HepG2 (cell line): ENCODE results near the gene ELAPOR1. TPM values are rescaled to one million over a fixed set of nuclear protein-coding genes. Genes with fewer than 3 reads are reported as not detected.

ENCODE experiments used
- ATRX ChIP-seq: sonication (generic); formaldehyde crosslinking; IDR thresholded peaks from 2 replicates; pipeline ENCODE4 v1.4.0; 2020; ENCODE audit warnings: missing genetic modification reagents, borderline replicate concordance
- BORCS8-MEF2B ChIP-seq: sonication (generic); formaldehyde crosslinking; IDR thresholded peaks from 2 replicates; pipeline ENCODE4 v1.8.0; 2022; ENCODE audit warnings: mild to moderate bottlenecking, missing genetic modification reagents
- EHMT2 ChIP-seq: fragments of 200-600 bp; sonication (generic); IDR thresholded peaks from 2 replicates; pipeline ENCODE4 v1.7.0; 2017; ENCODE audit warnings: antibody characterized with exemption, low read depth, low read length, borderline replicate concordance
- GATAD2A ChIP-seq: IDR thresholded peaks from 2 replicates; pipeline ENCODE4 v1.6.1; 2016
- HOXA3 ChIP-seq: sonication (generic); formaldehyde crosslinking; IDR thresholded peaks from 2 replicates; pipeline ENCODE4 v1.5.0; 2020; ENCODE audit warnings: missing genetic modification reagents
- KDM5B ChIP-seq: sonication (generic); formaldehyde crosslinking; IDR thresholded peaks from 2 replicates; pipeline ENCODE4 v1.4.0; 2020; ENCODE audit warnings: missing genetic modification reagents, mild to moderate bottlenecking, borderline replicate concordance
- MAFG ChIP-seq: sonication (generic); formaldehyde crosslinking; IDR thresholded peaks from 2 replicates; pipeline ENCODE4 v1.5.1; 2020; ENCODE audit warnings: mild to moderate bottlenecking, missing genetic modification reagents
- MIER2 ChIP-seq: IDR thresholded peaks from 2 replicates; pipeline ENCODE4 v1.6.1; 2016; ENCODE audit warnings: missing biosample characterization, missing genetic modification reagents
- MLLT10 ChIP-seq: sonication (generic); formaldehyde crosslinking; IDR thresholded peaks from 2 replicates; pipeline ENCODE4 v1.4.0; 2020; ENCODE audit warnings: missing genetic modification reagents
- ZFP36 ChIP-seq: fragments of 150-350 bp; IDR thresholded peaks from 2 replicates; pipeline ENCODE4 v1.6.1; 2018; ENCODE audit warnings: borderline replicate concordance, low read length, low read depth; ENCODE audit not compliant: partially characterized antibody
- ZKSCAN8 ChIP-seq: IDR thresholded peaks from 2 replicates; pipeline ENCODE4 v1.6.1; 2016; ENCODE audit warnings: borderline replicate concordance, missing genetic modification reagents, missing compliant biosample characterization
- ZNF629 ChIP-seq: sonication (generic); formaldehyde crosslinking; conservative IDR thresholded peaks from 2 replicates; pipeline ENCODE4 v1.5.0; 2020; ENCODE audit warnings: missing genetic modification reagents
- ZNF768 ChIP-seq: sonication (generic); formaldehyde crosslinking; IDR thresholded peaks from 2 replicates; pipeline ENCODE4 v1.4.0; 2020; ENCODE audit warnings: missing genetic modification reagents
- ZNF841 ChIP-seq: sonication (generic); formaldehyde crosslinking; IDR thresholded peaks from 2 replicates; pipeline ENCODE4 v1.8.1; 2023; ENCODE audit warnings: missing genetic modification reagents, borderline replicate concordance
- polyA plus RNA-seq, 8 experiments: library from polyadenylated mRNA; depleted of rRNA in 3 of 8; stranded (reverse) in 7 of 8; unstranded in 1 of 8; fragments of >200 nt; fragmentation: Illumina TruSeq in 4 of 8; extraction: Trizol in 4 of 8; gene quantifications; 2 replicates each; pipeline versions ENCODE4 v1.2.1 to v1.2.3, GENCODE V29; 2011 to 2016; ENCODE audit warnings: low read depth in 4 of 8, missing spikeins in 1 of 8, mixed read lengths in 1 of 8; ENCODE audit not compliant: insufficient read depth in 1 of 8
- total RNA-seq, 5 experiments: library from RNA; depleted of rRNA; stranded (reverse); fragments of >200 nt; fragmentation: Illumina TruSeq; extraction: Trizol; gene quantifications; 2 replicates each; pipeline ENCODE4 v1.2.3, GENCODE V29; 2016; ENCODE audit warnings: low read depth in 1 of 5
- TF ChIP-seq, protein P1 (sequence below): sonication (generic); formaldehyde crosslinking; IDR thresholded peaks from 2 replicates; pipeline ENCODE4 v1.5.0; 2020; ENCODE audit warnings: mild to moderate bottlenecking, missing genetic modification reagents
- TF ChIP-seq, protein P2 (sequence below): sonication (generic); formaldehyde crosslinking; conservative IDR thresholded peaks from 2 replicates; pipeline ENCODE4 v1.8.0; 2022; ENCODE audit warnings: mild to moderate bottlenecking, moderate library complexity, missing genetic modification reagents
- TF ChIP-seq, protein P3 (sequence below), 2 experiments: sonication (generic) in 1 of 2; formaldehyde crosslinking in 1 of 2; IDR thresholded peaks; 2 replicates each; pipeline versions ENCODE4 v1.6.1 to v1.9.0; 2014 to 2022; ENCODE audit warnings: antibody characterized with exemption in 1 of 2, borderline replicate concordance in 1 of 2, inconsistent platforms in 1 of 2, low read depth in 1 of 2, missing genetic modification reagents in 1 of 2
- TF ChIP-seq, protein P4 (sequence below): sonication (generic); formaldehyde crosslinking; IDR thresholded peaks from 2 replicates; pipeline ENCODE4 v1.5.0; 2020; ENCODE audit warnings: mild to moderate bottlenecking, missing genetic modification reagents

ELAPOR1 gene
- total and polyA plus RNA-seq, 2 of the 13 experiments (the other 11 are each of a cell fraction or from before 2014, with no cell fraction given), result 0.13 to 0.20 TPM

DNA sequence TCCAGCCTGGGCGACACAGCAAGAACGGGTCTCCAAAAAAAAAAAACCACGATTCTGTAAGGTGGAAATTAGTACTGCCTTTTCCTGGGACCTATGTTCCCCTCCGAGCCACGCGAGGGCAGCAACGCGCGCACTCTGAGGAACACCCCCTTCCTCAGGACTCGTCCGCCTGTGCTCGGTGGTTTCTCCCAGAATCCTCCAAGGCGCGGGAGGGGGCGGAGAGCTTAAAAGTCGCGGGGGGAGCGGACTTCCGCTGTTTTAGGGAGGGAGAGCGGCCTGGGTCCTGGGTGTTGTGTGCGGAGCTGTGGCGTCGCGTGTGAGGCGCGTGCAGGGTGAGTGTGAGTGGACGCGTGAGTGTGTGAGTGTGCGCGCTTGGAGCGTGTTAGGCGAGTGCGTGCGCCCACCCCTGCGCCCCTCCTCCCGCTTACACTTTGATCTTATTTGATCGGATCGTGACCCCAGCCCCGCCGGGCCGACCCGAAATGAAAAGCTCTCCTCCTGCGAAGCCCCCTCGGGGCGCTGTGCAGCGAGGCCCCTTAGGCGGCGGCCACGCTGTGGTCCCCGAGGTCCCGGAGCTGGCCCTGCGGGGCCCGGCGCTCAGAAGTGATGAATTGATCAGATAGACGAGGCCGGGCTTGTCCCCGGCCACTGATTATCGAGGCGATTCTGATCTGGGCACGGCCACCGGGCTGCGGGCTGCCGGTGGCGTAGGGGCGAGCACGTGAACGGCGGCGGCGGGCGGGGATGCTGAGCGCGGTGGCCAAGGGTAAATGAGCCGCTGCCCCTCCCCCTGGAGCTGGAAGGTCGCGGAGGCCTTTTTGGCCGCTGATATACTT lies 13.8 kb upstream of the ELAPOR1 start (continued):
- TF ChIP-seq EHMT2, result no peak
- TF ChIP-seq, protein P1, sequence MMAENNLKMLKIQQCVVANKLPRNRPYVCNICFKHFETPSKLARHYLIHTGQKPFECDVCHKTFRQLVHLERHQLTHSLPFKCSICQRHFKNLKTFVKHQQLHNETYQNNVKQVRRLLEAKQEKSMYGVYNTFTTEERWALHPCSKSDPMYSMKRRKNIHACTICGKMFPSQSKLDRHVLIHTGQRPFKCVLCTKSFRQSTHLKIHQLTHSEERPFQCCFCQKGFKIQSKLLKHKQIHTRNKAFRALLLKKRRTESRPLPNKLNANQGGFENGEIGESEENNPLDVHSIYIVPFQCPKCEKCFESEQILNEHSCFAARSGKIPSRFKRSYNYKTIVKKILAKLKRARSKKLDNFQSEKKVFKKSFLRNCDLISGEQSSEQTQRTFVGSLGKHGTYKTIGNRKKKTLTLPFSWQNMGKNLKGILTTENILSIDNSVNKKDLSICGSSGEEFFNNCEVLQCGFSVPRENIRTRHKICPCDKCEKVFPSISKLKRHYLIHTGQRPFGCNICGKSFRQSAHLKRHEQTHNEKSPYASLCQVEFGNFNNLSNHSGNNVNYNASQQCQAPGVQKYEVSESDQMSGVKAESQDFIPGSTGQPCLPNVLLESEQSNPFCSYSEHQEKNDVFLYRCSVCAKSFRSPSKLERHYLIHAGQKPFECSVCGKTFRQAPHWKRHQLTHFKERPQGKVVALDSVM (CRISPR knock-in tag), result peak; percentile 74
- TF ChIP-seq HOXA3 (CRISPR knock-in tag), result peak; percentile 84
- TF ChIP-seq MAFG, result no peak; the same call in 1 of the 2 replicates
- peak; percentile 98 for TF ChIP-seq KDM5B (CRISPR knock-in tag)
- TF ChIP-seq, protein P2, sequence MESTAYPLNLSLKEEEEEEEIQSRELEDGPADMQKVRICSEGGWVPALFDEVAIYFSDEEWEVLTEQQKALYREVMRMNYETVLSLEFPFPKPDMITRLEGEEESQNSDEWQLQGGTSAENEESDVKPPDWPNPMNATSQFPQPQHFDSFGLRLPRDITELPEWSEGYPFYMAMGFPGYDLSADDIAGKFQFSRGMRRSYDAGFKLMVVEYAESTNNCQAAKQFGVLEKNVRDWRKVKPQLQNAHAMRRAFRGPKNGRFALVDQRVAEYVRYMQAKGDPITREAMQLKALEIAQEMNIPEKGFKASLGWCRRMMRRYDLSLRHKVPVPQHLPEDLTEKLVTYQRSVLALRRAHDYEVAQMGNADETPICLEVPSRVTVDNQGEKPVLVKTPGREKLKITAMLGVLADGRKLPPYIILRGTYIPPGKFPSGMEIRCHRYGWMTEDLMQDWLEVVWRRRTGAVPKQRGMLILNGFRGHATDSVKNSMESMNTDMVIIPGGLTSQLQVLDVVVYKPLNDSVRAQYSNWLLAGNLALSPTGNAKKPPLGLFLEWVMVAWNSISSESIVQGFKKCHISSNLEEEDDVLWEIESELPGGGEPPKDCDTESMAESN (CRISPR knock-in tag), result peak; percentile 94
- TF ChIP-seq ZNF768 (CRISPR knock-in tag), result peak; percentile 80
- peak; percentile 98 for TF ChIP-seq BORCS8-MEF2B (CRISPR knock-in tag)
- TF ChIP-seq MIER2 (CRISPR knock-in tag), result 0 out of 2 replicates have a peak, but pooled peaks have one; percentile 66
- no peak for TF ChIP-seq MLLT10
- TF ChIP-seq ZNF841, result peak; percentile 54
- TF ChIP-seq ZNF629, result no peak
- TF ChIP-seq, protein P3, sequence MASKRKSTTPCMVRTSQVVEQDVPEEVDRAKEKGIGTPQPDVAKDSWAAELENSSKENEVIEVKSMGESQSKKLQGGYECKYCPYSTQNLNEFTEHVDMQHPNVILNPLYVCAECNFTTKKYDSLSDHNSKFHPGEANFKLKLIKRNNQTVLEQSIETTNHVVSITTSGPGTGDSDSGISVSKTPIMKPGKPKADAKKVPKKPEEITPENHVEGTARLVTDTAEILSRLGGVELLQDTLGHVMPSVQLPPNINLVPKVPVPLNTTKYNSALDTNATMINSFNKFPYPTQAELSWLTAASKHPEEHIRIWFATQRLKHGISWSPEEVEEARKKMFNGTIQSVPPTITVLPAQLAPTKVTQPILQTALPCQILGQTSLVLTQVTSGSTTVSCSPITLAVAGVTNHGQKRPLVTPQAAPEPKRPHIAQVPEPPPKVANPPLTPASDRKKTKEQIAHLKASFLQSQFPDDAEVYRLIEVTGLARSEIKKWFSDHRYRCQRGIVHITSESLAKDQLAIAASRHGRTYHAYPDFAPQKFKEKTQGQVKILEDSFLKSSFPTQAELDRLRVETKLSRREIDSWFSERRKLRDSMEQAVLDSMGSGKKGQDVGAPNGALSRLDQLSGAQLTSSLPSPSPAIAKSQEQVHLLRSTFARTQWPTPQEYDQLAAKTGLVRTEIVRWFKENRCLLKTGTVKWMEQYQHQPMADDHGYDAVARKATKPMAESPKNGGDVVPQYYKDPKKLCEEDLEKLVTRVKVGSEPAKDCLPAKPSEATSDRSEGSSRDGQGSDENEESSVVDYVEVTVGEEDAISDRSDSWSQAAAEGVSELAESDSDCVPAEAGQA (IDR thresholded peaks at IDR 0.05; ENCODE audit: low read depth), result no peak
- TF ChIP-seq, protein P3 (CRISPR knock-in tag; IDR thresholded peaks at IDR 0.05; ENCODE audit: borderline replicate concordance), result no peak
- TF ChIP-seq, protein P4, sequence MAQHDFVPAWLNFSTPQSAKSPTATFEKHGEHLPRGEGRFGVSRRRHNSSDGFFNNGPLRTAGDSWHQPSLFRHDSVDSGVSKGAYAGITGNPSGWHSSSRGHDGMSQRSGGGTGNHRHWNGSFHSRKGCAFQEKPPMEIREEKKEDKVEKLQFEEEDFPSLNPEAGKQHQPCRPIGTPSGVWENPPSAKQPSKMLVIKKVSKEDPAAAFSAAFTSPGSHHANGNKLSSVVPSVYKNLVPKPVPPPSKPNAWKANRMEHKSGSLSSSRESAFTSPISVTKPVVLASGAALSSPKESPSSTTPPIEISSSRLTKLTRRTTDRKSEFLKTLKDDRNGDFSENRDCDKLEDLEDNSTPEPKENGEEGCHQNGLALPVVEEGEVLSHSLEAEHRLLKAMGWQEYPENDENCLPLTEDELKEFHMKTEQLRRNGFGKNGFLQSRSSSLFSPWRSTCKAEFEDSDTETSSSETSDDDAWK (CRISPR knock-in tag), result no peak
- peak; percentile 28 for TF ChIP-seq ZFP36
- TF ChIP-seq ATRX (CRISPR knock-in tag), result no peak
- TF ChIP-seq GATAD2A (CRISPR knock-in tag), result peak; percentile 79
- TF ChIP-seq ZKSCAN8 (CRISPR knock-in tag), result peak; percentile 47; the same call in 1 of the 2 replicates
